BJ (cell line): ENCODE measurements around the gene TRIM43. TPM values are rescaled to one million over a fixed set of nuclear protein-coding genes. Genes with fewer than 3 reads are reported as not detected.

ENCODE experiments used
- polyA plus RNA-seq: library from polyadenylated mRNA; depleted of rRNA; stranded (reverse); fragments of >200 nt; gene quantifications from 2 replicates; pipeline ENCODE4 v1.2.3, GENCODE V29; 2011; rRNA removed
- small RNA-seq: library from RNA; depleted of rRNA; stranded (forward); fragments of <200 nt; gene quantifications from one replicate; pipeline ENCODE3, GENCODE V24; 2012; ENCODE audit warnings: low replicate concordance, low read depth; ENCODE audit not compliant: insufficient read length

TRIM43 gene
- polyA plus RNA-seq, 1 experiment, result not detected

Small RNAs within 50 kb of the gene (small RNA-seq; reads per million reads assigned to genes)
- not detected for gene AC009237.4
- not detected for gene AC009237.7

Other genes with a start within 250 kb of the TRIM43 start
- gene FAHD2A, start 189.3 kb upstream of the TRIM43 start, polyA plus RNA-seq, result 31.2 and 44.1 TPM in 2 replicates
- gene TRIM43B, start 107.2 kb upstream of the TRIM43 start, polyA plus RNA-seq, result not detected in 2 replicates